IPS-18a (cell line): Measurements from ENCODE around the gene HMOX2.

Experiments used
- H3K27ac ChIP-seq: one replicate; pipeline ENCODE4 v1.5.1; 2013; ENCODE audit warnings: low read length
- H3K27me3 ChIP-seq: one replicate; pipeline ENCODE4 v1.6.1; 2013; ENCODE audit warnings: mild to moderate bottlenecking, low read length; ENCODE audit not compliant: control insufficient read depth, insufficient read depth
- H3K36me3 ChIP-seq: one replicate; pipeline ENCODE4 v1.6.1; 2013; ENCODE audit warnings: low read depth, low read length; ENCODE audit not compliant: control insufficient read depth
- H3K4me1 ChIP-seq: one replicate; pipeline ENCODE4 v1.6.1; 2013; ENCODE audit warnings: low read depth, low read length; ENCODE audit not compliant: control insufficient read depth
- H3K4me3 ChIP-seq: one replicate; pipeline ENCODE4 v1.5.1; 2013; ENCODE audit warnings: low read length
- H3K9ac ChIP-seq: one replicate; pipeline ENCODE4 v1.6.1; 2013; ENCODE audit warnings: mild to moderate bottlenecking, low read length, moderate library complexity
- H3K9me3 ChIP-seq: one replicate; pipeline ENCODE4 v1.6.1; 2013; ENCODE audit warnings: low read depth, low read length; ENCODE audit not compliant: control insufficient read depth

Gene HMOX2

DNA sequence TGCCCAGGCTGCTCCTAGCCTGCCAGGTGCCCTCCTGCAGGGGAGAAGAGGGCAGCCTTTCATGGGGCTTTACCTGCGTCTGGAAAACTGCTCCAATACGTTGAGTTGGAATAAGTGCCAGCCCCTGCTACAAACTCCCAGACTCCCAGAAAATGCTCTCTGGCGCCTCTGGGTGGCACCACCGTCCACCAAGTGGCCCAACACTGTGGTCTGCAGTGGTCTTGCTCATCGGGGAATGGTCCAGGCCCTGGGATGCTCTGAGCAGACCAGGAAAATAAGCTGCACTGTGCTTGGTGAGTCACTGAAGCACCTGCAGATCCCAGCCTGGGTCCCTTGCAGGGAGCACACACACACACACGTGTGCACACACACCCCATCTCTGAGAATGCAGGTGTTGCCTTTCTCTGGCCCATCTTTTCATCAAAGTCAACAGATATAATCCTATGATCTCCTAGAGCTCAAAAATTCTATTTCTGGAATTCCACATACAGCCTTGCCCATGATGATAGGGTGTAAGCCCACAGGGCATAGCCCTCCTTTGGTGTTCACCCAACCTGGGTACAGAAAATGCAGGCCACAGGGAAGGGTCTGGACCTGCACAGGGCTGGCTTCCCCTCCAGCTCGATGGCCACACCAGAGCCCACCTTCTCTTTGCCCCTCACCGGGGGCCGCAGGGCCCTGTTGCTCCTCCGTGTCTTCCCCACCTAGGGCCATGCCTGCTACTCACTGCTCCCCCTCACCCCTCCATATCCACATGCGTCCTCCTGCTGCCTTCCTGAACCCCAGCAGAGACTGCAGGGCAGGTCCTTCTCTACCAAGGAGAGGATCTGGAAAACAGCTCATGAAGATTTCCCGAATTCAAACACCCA lies 41.8 kb downstream of the HMOX2 start:
- Histone ChIP-seq H3K4me1 (peaks cover 13% of the 10 kb centered on the region), H3K27ac (no peak overlapping the region), H3K27me3 (no peaks in the 10 kb centered on the region), H3K36me3 (peaks cover 4% of the 10 kb centered on the region), H3K9ac (no peak overlapping the region), H3K4me3 (no peak overlapping the region), H3K9me3 (no peaks in the 10 kb centered on the region)

DNA sequence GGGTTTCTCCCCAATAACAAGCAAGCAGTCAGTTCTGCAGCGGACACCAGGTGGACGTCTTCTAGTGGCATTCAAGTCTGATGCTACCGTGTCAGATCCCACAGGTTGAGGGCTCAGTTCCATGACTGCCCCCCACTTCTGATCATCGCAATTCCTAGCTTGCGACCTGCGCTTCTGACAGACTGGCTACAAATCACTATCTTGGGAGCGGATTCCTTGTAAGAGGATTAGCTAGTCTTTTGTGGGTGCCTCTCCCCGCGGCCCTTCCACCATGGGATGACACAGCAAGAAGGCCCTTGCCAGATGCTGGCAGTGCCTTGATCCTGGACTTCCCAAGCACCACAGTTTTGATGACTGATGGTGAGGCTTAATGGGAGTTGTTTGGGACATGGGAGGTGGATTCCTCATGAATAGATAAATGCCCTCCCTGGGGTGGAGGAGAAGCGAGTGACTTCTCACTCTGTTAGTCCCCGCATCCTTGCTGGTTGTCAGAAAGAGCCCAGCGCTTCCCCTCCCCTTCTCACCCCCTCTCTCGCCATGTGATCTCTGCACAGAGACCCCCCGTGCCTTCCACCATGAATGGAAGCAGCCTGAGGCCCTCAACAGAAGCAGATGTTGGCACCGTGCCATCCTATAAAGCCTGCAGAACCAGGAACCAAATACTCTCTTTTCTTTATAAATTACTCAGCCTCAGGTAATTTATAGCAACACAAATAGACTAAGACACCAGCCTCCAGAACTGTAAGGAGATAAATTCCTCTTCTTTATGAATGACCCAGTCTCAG lies 43.3 kb downstream of the HMOX2 start:
- Histone ChIP-seq H3K4me3 (no peak overlapping the region), H3K27ac (no peak overlapping the region), H3K27me3 (no peaks in the 10 kb centered on the region), H3K9ac (no peak overlapping the region), H3K4me1 (peaks cover 18% of the 10 kb centered on the region), H3K9me3 (no peaks in the 10 kb centered on the region), H3K36me3 (no peaks in the 10 kb centered on the region)

DNA sequence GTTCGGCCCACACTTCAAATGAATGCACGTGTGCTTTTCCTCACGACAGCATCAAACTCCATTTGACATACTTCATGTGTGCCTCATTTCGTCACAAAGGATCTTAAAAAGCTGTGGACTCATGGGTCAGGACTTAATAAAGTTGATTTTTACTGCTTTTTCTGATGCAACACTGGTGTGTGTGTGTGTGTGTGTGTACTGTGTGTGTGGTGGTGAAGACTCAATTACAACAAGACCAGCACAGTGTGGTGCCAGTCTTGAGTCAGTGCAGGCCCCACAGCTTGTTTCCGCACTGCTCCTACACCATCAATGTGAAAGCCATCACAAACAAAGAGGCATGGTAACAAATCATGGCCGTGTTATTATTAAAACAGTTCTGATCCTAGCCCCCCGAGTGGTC lies 44.7 kb downstream of the HMOX2 start:
- Histone ChIP-seq H3K27ac (no peak overlapping the region), H3K9me3 (no peaks in the 10 kb centered on the region), H3K9ac (no peak overlapping the region), H3K4me1 (peaks cover 18% of the 10 kb centered on the region), H3K27me3 (no peaks in the 10 kb centered on the region), H3K36me3 (no peaks in the 10 kb centered on the region), H3K4me3 (no peak overlapping the region)

DNA sequence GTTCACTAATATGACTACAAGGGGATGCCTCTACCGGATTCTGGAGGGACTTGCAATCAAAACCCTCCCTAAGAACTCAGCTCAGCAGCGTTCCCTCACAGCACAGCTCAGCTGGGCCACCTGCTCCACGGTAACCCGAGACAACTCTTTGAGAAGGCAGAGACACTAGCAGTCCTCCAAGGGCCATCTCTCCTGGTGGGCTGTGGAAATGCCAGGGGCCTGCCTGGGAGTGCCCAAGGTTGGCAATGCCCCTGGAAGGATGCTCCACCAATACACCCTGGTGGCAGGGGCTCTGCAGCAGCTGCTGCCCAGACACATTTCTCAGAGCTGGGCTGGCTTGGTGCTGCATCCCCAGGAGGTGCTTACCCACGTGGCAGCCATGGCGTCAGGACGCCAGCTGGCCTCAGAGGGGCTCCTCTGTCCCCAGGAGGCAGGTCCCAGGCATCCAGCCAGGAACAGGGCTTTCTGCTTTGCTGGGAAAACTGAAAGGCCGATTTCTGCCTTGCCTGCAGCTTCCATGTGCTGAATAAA lies 45.9 kb downstream of the HMOX2 start:
- Histone ChIP-seq H3K9me3 (no peaks in the 10 kb centered on the region), H3K4me1 (peaks cover 18% of the 10 kb centered on the region), H3K27ac (no peak overlapping the region), H3K4me3 (no peak overlapping the region), H3K27me3 (no peaks in the 10 kb centered on the region), H3K36me3 (no peaks in the 10 kb centered on the region), H3K9ac (no peak overlapping the region)

DNA sequence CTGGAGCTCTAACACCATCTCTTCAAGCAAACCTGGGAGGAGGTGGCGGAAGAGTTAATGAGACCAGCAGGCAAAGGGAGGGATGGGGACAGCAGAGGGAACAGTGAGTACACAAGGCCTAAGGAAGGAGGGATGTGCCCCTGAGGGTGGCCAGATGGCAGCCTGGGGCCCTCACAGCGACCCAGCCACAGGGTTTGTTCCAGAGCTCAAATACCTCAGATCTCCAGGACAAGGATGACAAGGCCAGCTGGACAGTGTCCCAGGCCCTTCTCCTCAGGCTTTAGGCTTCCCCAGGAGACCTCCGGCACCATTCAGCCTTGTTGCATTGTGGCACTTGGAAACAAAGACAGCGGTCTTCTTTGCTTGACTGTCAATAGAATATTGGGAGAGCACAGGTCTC lies 47.5 kb downstream of the HMOX2 start:
- Histone ChIP-seq H3K4me3 (no peak overlapping the region), H3K36me3 (no peaks in the 10 kb centered on the region), H3K27me3 (no peaks in the 10 kb centered on the region), H3K9ac (no peak overlapping the region), H3K4me1 (peaks cover 18% of the 10 kb centered on the region), H3K27ac (no peak overlapping the region), H3K9me3 (no peaks in the 10 kb centered on the region)

DNA sequence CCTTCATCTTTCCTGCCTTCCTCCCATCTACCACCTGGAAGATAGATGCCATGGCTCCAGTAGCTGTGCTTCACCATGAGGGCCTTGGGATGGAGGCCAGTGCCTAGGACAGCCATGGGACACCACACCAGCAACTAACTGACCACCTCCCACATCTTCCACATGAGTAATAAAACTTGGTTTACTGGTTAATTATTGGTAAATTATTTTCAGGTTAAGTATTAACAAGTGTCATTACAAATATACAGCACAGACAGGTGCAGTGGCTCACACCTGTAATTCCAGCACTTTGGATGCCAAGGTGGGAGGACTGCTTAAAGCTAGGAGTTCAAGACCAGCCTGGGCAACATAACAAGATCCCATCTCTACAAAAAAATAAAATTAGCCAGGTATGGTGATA lies 48.4 kb downstream of the HMOX2 start:
- peaks cover 26% of the 10 kb centered on the region for H3K4me1 ChIP-seq
- H3K27ac ChIP-seq: no peak overlapping the region
- H3K36me3 ChIP-seq: no peaks in the 10 kb centered on the region
- no peak overlapping the region for H3K9ac ChIP-seq
- H3K9me3 ChIP-seq: no peaks in the 10 kb centered on the region
- H3K27me3 ChIP-seq: no peaks in the 10 kb centered on the region
- no peak overlapping the region for H3K4me3 ChIP-seq

DNA sequence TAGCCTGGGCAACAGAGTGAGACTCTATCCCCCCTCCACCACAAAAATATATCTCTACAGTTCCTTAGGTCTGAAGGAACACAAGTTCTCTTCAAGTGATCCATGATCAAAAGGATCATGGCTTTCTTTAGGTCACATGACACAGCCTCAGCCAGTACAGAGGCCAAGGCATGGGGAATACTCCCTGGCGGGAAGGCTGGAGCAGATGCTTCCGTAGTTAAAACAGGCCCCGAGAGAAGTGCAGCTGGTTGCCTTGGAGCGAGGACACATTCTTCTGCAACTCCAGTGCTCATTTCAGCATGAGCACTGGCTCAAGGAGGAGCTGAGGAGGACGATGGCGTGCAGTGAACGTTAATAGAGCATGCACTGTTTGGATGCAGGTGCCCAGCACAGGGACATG lies 48.9 kb downstream of the HMOX2 start:
- no peaks in the 10 kb centered on the region for H3K36me3 ChIP-seq
- no peak overlapping the region for H3K4me3 ChIP-seq
- H3K27ac ChIP-seq: no peak overlapping the region
- H3K27me3 ChIP-seq: no peaks in the 10 kb centered on the region
- H3K9ac ChIP-seq: no peak overlapping the region
- H3K4me1 ChIP-seq: peaks cover 31% of the 10 kb centered on the region
- no peaks in the 10 kb centered on the region for H3K9me3 ChIP-seq

DNA sequence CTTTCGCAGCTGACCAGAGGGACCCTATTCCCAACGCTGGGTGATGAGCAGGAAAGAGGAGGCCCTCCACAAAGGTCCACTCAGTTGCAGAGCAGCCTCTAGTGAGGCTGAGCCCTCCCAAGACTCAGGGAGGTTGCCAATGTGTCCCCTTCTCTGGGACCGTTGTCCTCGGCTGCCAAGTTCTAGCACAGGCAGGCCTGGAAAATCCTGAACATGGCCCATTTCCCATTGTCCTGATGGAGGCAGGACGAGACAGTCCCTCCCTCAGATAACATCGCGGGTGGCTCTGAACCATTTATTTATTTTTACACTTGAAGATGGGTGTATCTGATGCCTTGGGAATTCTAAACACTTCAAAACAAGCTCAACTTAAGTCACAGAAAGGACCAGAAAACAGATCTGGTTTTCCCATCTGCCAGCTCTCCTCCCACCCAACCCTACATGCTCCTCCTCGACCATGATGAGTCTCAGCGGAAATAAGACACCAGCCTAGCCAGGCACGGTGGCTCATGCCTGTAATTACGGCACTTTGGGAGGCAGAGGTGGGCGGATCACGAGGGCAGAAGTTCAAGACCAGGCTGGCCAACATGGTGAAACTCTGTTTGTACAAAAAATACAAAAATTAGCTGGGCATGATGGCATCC lies 49.6 kb downstream of the HMOX2 start:
- Histone ChIP-seq H3K4me3 (no peak overlapping the region), H3K27ac (no peak overlapping the region), H3K9me3 (no peaks in the 10 kb centered on the region), H3K9ac (no peak overlapping the region), H3K36me3 (no peaks in the 10 kb centered on the region), H3K27me3 (no peaks in the 10 kb centered on the region), H3K4me1 (peaks cover 33% of the 10 kb centered on the region)

DNA sequence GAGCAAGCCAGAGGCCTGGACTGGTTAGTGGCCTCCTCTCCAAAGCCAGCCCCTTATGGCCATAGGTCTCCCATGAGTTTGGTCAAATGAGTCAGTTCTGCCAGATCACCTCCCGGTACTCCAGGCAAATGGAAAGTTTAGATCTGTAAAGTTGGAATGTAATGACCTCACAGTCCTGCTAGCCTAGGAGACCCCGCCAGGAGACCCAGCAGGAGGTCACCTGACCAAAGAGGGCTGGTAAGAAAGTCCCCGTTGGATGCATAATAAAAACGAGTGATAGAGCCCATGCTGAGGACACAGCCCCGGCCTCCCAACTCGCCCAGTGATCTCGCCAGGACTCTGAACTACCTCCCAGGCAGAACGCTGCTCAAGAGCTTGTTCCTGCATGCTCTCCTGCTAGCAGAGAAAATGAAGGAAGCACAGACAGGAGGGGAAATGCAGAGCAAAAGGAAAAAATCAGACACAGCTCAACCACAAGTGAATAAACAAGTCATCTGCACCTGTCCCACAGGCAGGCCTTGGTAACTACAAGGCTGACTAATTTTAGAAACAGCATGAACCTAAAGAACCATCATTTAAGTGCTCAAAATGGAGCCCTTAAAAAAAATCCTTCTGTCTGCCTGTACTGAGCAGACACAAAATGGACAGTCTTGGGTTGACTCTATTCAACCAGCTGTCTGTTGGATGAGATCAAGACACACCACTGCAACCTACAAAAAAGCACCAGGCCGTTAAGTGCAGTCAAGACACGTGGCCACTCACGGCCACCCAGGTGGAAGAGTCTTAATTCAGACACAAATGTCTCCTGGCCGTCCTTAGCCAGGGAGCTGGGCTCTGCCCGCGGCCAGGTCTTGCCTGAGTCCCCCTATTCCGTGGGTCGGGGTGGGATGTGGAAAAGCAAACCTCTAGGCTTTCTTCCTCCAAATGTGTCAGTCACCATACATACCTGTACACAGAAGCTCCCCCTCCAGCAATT lies 53.2 kb downstream of the HMOX2 start:
- Histone ChIP-seq H3K9ac (no peak overlapping the region), H3K4me1 (peaks cover 16% of the 10 kb centered on the region), H3K4me3 (peak overlapping the region; percentile 23), H3K9me3 (no peaks in the 10 kb centered on the region), H3K27me3 (no peaks in the 10 kb centered on the region), H3K36me3 (peaks cover 10% of the 10 kb centered on the region), H3K27ac (peak overlapping the region; percentile 33)

DNA sequence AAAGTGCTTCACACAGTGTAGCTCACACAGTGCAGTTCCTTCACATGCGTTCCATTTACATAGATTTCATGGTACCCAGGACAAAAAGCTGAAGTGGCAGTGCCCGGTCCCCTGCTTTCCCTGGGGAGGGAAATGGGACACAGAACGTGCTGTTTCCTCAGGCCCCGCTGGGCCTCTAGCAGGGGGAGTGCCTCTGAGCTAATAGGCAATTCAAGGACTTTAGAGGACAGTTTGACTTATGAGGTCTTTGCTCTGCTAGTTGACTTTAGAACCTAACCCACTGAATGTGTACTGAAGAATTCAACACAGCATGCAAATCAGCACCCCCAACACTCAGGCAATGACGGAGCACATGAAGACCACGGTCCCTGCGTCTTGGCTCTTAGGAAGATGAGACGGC lies 55.6 kb downstream of the HMOX2 start:
- Histone ChIP-seq H3K27me3 (no peaks in the 10 kb centered on the region), H3K27ac (no peak overlapping the region), H3K4me1 (peaks cover 20% of the 10 kb centered on the region), H3K4me3 (no peak overlapping the region), H3K36me3 (peaks cover 10% of the 10 kb centered on the region), H3K9me3 (no peaks in the 10 kb centered on the region), H3K9ac (no peak overlapping the region)
